ENCODE data around the gene IFITM5.

- TF ChIP-seq CTCF (IDR thresholded peaks at IDR 0.05; ENCODE audit: poor library complexity) (no peak), EZH2phosphoT487 (IDR thresholded peaks at IDR 0.05; ENCODE audit: low read depth, severe bottlenecking, unreplicated experiment) (no peak)
Measured at GRCh38 chr11:259413-259812, 39.9 kb downstream of the IFITM5 start.
